OCI-M1 (cell line): ENCODE data around the gene ENPP6.

Source experiments
- DNase-seq: peaks from one replicate; lab custom pipeline; 2025; lab: John Stamatoyannopoulos, UW

Gene ENPP6

DNA sequence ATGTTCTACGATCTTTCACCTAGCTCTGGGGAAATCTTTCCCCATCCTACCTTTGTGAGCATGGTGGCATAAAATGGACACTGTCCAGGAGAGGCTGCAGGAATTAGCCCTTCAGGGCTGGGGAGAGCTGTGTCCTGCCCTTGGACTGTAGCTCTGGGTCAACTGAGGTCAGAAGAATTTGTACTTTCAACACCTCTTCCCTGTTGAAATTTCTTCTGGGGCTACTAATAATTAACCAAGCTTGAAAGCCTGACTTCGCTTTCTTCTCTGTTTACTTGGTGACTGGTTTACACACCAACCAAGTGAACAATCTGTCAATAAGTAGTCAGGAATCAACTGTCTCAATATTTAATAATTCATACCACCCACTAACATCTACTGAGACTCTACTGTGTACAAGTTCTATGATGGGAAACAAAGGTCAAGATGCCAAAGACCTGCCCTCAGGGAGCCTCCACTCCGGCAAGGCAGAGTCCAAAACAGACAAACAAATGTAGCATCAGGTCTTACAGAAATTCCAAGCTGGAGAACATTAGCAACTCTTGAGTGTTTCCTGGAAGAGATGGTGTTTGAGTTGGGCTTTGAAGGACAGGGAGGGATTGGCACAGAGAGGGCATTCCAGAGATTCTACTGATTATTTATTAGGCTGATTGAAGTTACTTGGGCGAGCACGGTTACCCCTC is 113.1 kb downstream of the ENPP6 start:
- DNase-seq: no peak

DNA sequence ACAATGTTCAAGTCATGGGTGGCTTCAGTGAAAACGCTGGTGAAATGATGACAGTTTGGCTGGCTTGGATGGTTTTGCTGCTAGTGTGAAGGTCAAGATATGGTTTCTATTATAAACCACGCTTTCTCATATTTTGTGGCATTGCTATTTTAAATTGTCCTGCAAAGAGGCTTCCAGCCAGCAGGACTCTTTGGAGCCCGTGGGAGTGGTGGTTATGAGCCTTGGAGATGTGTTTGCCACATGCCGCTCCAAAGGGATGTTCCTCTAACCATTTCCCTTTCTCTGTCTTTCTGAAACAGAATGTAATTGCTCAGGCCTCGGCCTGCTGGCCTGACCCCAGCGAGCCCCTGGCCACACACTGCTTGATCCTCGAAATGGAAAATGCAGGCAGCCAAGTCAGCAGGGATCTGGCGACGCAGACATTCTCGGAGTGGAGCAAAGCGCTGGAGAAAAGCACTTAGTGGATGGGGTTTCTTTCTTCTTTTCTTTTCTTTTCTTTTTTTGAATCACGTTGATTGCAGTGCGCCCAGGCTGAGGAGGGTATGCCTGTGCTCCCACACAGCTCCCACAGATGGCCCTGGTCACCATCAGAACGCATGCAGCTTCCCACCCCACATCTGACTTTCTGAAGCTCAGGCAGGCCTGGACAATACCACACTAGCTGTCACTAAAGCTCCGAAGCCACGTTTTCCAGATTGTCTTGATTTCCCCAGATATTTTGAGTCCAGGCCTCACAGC is 114.0 kb downstream of the ENPP6 start:
- DNase-seq: no peak

DNA sequence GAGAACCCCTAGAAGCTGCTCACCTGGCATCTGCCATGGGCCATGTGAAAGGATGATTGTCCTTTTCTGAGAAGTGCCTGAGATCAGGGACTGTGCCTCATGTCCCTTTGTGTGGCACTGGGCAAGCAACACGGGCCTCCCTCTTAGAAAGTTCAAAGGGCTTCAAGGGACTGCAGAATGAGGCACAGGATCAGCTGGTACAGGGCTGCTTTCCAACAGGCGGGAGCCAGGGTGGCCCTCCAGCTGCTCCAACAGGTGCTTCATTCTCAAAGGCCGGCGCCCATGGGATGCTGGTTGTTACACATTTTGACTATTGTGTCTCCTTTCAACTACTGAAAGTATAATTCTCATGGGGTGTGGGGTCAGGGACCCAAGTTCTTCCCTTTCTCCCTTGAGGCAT is 114.7 kb downstream of the ENPP6 start:
- DNase-seq: no peak

DNA sequence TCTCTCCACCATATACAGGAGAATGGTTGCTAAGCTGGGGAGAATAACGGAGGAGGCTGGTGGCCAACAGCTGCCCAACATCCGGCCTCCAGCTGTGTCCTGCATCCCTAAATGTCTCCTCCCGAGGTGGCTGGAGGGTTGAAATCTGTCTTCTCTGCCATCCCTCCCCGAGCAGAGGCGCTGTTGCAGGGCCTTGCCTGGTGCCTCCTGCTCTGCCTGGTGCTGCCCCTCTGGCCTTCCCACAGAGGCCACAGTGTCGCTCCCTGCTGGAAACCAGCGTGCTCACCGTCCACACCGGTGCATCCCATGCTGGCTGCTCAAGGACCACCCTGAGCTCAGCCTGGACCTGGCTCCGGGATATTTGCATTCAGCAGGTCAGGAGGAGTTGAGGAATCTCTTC is 115.2 kb downstream of the ENPP6 start:
- no peak for DNase-seq

DNA sequence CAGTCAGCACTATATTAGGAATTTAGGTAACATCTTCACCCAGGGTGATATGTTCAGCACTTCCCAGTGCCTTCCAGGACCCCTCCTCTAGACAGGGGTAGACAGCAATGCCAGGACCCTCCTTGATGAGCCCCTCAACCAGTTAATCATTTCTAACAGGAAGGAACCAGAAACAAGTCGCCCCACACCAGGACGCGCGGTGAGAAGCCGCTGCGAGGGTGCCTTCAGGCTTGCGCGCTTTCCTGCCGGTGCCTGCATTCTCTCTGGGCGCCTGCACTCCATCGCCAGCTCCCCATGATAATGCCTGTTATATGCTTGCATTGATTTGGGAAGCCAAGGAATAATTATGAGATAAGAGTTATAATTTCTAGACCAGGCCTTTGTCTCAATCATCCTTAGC is 116.0 kb downstream of the ENPP6 start:
- no peak for DNase-seq

DNA sequence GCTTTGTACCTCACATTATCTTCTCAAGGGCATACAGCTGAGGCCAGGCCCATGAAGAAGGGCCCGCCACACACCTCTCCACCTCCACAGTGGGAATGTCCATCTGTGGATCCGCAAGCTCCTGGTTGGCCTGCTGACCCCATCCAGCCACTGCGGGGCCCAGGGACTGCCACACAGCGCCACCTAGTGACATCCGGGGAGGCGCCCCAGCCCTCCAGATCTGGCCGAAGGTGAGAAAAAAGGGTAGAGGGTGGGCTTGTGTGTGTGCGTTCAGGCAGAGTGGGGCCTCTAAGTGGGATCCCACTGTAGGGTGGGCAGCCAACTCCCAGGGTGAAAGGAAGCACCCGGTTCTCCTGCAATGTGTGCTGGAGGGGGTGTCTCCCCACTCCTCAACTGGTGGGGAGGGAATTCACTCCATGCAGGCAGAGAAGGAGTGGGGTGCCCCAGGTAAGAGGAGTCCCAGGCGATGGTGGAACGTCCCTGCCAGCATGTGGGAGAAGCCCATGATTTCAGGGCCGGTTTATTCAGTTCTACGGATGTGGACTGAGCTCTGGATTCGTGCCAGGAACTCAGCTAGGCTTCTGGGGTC is 117.3 kb downstream of the ENPP6 start:
- peak; percentile 69 for DNase-seq

DNA sequence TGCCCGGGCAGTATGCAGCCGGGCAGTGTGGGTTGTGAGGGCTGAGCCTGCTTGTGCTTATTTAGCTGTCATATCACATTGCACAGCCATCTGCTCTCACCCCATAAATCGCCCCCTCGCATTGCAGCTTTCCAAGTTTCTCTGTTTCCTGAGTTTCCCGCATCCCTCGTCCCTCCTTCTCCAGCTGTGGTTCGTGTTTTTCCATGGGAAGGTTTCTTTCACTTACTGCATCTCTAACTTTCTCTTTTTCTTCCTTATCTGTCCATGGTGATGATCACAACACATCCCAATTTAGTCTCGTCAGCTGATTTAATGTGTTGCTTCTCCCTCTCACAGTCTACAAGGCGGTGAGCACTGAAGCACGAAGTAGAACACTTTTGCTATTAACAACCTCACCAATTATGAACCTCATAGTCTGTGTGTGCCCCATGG is 118.1 kb downstream of the ENPP6 start:
- no peak for DNase-seq

DNA sequence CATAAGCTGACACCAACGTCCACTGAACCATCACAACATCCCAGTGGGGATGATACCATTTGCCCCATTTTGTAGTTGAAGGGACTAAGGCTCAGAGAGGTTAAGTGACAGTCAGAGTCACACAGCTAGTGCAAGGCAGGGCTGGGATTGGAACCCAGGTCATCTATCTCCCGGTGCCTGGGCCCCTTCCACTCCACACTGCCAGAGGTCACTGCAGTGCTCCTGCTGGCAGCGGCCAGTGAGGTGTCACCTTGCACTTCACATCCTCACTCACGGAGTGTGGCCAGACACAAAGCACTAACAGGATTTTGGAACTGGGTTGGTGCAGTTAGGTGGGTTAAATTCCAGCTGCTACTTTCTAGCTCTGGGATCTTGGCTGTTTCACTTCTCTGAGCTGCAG is 118.7 kb downstream of the ENPP6 start:
- no peak for DNase-seq

DNA sequence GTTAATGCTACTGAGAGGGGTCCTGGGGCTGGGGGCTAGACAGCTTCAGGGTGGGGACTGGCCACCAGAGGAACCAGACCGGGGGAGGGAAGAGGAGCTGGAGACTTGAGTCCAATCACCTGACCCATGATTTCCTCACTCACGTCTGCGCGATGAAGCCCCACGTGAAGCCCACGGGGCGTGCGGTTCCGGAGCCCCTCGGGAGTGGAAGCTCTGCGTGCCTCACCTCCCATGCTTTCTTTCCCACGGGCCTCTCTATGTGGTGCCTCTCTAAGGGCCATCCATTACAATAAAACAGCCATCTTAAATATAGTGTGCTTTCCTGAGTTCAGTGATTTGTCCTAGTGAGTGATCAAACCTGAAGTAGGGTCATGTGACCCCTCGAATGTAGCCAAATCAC is 119.9 kb downstream of the ENPP6 start:
- DNase-seq: no peak

DNA sequence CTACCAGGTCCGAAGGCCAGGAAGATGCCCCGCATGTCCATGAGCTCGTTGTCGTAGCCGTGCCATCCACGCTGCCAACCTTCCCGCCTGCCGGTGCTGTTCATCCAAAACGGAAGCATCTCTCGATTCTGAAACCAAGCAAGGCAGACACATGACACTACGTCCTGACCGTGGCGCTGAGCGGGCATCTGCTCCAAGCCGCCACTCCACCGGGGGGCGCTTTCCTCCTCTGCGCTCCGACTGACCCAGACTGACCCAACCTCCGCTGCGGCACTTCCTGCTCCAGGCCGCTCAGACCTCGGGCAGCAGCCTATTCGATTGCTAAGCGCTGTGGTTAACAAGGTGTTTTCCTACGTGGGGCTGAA is 120.5 kb downstream of the ENPP6 start:
- no peak for DNase-seq

DNA sequence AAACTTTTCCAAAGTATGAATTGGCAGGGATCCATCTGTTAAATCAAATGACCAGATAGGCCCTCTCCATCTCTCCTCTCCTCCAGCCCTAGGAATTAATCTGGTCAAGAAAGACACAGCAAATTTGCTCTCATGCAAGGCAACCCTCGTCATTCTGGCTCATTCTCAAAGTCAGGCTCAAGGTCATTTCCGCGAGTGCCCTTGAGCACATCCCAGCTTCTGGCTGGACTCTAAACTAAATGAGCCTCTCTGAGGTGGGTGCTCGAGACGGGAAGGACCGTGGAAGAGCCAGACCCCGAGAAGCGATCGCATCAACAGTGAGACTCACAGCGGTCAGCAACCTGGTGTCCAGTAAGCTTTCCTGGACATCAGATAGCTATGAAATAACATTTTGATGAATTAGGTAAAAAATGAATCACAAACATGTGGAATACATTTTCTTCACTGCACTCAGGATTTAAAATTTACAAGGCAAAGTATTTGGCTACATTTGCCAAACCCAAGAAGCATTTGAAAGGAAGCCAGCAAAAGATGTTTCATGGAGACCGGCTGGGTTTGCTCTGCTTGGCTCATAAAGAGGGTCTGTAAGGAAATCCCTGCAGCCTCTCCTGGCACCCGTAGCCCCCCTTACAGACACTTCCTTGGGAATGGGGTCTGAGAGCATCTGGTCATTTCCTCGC is 121.0 kb downstream of the ENPP6 start:
- DNase-seq: no peak

DNA sequence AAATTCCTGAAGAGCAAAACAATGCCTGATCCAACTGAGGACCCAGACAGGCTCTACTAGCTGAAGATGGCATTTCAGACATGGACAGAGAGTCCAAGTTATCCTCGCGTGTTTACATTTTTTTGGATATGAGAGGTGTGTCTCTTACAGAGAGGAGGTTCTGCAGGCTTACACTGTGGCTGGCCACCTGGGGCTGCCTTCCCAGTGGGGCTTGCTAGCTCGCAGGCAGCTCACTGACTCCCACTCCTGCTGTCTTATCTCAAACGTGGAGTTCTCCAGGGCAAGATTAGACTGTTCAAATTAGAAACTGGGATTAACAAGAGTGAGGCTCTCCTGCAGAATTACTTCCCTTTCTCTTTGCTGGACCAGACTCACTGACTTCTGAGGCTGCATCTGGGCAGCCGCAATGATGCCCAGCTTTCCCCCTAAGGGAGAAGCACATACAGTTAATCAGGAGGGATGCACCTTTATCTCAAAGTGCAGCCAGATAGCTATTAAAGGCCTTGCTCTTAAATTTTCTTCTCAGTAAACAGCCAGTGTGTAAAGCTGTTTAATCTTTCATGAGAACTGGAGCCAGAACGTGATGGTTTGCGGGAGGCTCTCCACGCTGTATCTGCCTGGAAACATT is 123.0 kb downstream of the ENPP6 start:
- peak; percentile 15 for DNase-seq

DNA sequence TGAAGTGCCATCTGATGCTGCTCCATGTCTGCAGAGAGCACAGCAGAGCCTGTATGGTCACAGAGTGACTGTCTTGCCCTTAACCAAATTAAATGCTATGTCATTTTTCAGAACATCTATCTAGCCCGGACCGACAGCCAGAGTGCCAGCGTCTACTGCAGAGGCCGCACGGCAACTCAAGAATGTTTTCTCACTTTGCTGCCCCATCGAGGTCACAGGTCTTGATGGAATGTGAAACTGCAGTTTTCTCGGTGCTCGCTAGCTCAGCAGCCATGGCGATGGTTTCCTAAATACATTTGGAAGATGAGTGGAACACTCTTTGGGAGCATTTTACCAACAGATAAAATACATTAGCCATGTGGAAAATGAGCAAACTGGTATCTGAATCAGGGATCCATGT is 125.7 kb downstream of the ENPP6 start:
- DNase-seq: no peak

DNA sequence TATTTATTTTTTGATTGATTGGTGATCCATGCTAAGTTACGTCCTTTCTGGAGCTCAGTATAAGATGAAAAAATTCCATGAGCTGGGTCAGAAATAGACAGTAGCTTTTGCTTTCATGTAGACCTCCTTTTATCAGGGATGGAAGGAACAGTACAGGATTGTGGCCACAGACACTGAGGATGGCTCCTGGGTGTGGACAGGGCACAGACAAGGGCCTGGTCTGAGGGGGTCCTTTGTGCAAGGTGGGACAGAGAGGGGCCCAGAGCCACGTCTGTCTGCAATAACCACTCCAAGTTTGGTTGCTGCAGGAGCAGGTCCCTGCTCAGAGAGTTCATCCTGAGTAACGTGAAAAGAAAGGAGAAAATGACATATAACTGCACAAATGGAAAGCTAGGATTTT is 127.1 kb downstream of the ENPP6 start:
- DNase-seq: no peak

DNA sequence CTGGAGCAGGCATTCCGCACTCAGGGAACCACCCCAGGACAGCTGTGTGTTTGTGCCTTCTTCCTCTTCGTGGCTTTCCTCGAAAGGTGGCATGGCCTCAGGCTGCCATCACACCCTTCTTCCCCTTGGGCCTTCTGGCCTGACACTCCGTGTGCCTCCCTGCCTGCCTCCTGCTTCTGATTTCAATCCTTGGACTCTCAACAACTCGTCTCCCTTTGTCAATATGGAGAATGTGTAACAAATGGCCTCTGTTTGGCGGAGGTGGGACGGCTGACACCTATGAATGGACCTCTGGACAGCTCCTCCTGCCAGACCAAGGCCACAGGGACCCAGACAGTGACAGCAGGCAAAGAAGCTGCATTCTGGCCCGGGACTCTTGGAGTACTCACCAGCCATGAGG is 137.0 kb downstream of the ENPP6 start:
- no peak for DNase-seq

DNA sequence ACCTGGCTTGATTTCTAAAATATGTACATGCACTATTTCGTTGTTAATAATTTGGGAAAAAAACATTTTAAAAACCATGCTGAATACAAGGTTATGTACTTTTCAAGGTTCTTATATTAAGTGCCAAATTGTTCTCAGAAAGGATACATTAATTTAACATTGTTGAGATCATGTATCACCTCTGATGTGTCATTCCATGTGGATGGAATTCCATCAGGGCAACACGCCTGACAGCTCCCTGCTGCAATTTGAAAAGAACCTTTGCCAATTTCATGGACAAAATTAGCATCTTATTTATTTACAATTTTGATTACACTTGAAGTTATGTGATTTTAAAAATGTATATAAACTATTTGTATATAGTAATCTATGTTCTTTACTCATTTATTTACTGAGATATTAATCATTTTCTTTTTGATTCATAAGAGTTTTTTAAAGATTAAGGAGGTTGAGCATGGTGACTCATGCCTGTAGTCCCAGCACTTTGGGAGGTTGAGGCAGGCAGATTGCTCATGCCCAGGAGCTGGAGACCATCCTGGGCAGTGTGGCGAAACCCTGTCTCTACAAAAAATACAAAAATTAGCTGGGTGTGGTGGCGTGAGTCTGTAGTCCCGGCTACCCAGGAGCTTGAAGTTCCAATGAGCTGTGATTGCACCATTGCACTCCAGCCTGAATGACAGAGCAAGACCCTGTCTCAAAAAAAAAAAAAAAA is 142.8 kb downstream of the ENPP6 start:
- no peak for DNase-seq

DNA sequence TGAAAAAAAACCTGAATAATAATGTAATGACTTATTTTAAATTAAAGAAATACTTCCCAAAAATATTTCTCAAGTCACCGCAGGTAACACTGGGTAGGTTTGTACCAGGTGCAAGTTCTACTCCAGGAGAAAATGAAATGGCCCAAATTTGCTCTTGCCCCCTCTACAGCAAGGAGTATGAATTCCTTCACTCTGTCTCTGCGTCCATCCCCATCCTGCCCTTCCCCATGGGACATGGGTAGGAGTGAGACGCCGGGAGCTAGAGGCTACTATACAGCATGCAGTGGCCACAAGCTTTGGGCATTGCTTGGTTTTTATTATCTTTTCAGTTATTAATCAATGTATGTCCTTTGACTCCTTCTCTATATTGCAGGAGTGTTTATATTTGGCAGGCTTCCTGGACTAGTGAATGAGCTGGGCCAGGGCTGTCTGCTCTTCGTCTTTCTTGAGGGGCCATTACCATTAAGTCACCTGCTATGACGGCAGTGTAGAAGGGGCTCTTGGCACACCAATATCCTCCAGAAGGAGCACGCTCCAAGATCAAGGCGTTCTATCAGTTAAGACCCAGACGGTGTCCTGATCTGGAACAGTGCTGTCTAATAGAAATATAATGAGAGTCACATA is 149.6 kb downstream of the ENPP6 start:
- no peak for DNase-seq

DNA sequence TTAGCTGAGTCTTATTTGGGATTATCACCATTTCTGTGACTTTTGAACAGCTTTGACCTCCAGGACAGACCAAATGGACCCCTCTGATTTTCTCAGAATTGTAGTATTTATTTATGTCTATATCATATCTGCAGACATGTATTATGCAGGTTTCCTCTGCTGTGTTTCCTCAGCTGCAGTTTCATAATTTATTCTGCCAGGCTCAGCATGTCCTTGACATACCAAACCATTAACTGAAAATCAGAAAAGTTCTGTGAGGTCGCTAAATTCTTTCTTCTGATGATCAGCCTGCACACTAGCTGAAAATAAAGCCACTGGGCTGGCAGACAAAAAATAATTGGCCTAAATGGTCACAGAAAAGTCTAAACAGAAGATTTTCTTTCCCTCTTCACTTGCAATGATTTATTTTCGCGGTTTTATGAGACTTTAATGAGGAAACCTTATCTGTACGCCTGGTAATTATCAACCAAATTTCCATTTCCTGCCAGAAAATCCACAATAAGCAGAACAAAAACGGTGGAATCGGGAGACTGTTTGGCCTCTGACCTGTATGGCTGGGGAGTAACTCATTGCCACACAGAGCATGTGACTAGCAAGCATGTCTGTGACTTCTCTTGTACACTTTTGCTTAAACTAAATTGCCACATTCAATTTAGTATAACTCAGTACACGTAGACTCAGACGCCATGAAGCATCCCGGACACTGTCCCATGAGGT is 150.9 kb downstream of the ENPP6 start:
- no peak for DNase-seq

DNA sequence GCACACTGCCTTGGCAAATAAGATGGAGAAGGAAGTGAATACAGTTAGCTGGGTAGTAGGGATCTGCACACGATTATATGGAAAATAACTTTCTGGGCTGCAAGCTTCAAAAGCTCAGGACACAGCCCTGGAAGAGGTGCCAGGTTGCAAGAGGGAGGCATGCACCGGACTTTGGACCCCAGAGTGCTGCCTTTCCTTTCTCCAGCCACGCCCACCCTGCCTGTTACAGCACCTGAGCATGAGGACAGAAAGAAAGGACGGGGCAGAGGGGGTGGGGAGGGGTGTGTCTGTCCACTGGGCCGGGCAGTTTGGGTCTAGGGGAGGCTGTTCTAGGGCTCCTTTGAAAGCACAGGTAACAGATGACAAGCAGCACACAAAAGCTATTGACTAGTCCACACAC is 152.8 kb downstream of the ENPP6 start:
- DNase-seq: no peak

DNA sequence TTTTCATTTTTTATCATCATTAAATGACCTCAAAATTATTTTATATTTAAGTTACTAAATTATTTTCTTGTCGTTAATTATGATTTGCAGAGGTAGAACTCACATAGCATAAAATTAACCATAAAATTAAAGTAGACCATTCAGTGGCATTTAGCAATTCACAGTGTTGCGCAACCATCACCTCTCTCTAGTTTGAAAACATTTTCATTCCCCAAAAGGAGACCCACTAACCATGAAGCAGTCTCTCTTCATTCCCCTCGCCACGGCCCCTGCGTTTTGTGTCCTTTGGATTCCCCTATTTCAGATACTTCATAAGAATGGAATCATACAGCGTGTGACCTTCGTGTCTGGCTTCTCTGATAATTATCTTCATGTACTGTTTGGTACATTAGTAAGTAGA is 154.9 kb downstream of the ENPP6 start:
- no peak for DNase-seq

DNA sequence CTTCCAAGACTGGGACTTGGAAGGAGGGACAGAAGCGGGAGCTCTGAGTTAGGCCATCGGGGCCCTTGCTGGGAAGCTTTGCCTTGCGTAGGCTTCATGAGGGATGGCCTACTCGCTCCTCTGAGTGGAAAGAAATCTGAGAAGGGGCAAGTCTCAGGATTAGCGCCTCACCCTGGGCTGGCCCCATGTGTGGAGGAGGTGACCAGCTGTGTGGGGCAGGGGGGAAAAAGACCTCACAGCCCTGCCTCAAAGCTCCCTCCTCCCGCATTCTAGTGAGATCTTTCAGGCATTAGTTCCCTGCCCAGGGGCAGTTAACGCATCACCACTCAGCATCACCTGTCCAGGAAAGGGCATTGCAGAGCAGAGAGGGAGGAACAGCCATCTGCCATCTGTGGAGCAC is 156.1 kb downstream of the ENPP6 start:
- no peak for DNase-seq
